Sigmoid colon (tissue), 4 donors: ENCODE results near the gene NBPF1.
"Not testable (repeated sequence)": the region's sequence is repeated elsewhere in the genome, so short reads cannot be mapped to it uniquely, and the experiment has no call there.

Experiments
- CTCF ChIP-seq, 4 experiments: fragments of 450-650 bp in 3 of 4; fragments of 200-600 bp in 1 of 4; IDR thresholded peaks; one replicate each; pipeline ENCODE4 v1.5.1; 2016 to 2019; ENCODE audit warnings: antibody characterized with exemption in 4 of 4, mild to moderate bottlenecking in 3 of 4, moderate library complexity in 2 of 4
- EP300 ChIP-seq, 4 donors: sonication (generic); formaldehyde crosslinking; IDR thresholded peaks; one replicate each; pipeline ENCODE4 v1.6.1; 2017; ENCODE audit warnings: antibody characterized with exemption in 4 of 4
- POLR2A ChIP-seq, 2 donors: fragments of 450-650 bp; IDR thresholded peaks; one replicate each; pipeline ENCODE4 v1.6.1; 2016; ENCODE audit warnings: antibody characterized with exemption in 2 of 2, mild to moderate bottlenecking in 2 of 2, moderate library complexity in 2 of 2

- not testable (repeated sequence) for TF ChIP-seq EP300, CTCF, POLR2A (IDR thresholded peaks at IDR 0.05)
Observed at GRCh38 chr1:16520435-16521287, 92.7 kb downstream of the NBPF1 start.
